ENCODE results near the gene PPP1R12B. TPM values are rescaled to one million over a fixed set of nuclear protein-coding genes. Genes with fewer than 3 reads are reported as not detected.
"Not testable (repeated sequence)": the region's sequence is repeated elsewhere in the genome, so short reads cannot be mapped to it uniquely, and the experiment has no call there.

PPP1R12B gene
- total and polyA plus RNA-seq, 2 donors (not counting 3 experiments of a cell fraction or from before 2014, with no cell fraction given), result 8.4 to 11.5 TPM

DNA sequence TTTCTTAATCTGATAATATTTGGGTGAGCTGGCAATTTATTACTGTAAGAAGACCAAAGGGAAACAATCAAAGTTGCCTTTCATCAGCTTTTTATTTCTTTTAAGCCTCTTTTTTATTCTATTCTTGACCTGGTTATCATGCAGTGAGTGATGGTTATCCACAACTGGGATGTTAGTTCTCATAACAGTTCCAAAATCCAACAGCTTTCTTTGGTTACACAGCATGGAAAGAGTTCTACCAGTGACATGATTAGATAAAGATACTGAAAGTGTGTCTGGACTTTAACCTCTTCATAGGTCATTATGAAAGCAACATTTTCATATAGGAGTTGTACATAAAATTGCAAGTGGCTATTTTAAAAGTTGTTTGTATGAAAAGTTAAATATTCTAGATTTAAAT, 198.7 kb downstream of the PPP1R12B start:
- DNase-seq (ENCODE audit: low read depth, low spot score) (no peak), FAIRE-seq (no peak)
- H3K9me1 ChIP-seq (replicated peaks; ENCODE audit: control insufficient read depth, extremely low read depth, insufficient read depth, low read length), result no peaks in the 10 kb centered on the region
- intact Hi-C loops (cut with micrococcal nuclease), result no loop called here
- no peaks in the 10 kb centered on the region for H3K79me2 ChIP-seq (ENCODE audit: control insufficient read depth, insufficient read depth, low read length)
- no TSS peak for BruUV-seq (replicated peaks)
- dilution Hi-C loops (cut with MboI; ENCODE audit: extremely low pct_ligation_motif_present, low sequenced_read_pairs), result no loop called here
- POLR2A ChIA-PET, result no interaction called here
- CTCF ChIA-PET, result interaction anchor here (1.3 kb wide), 1 partner anchor 53 kb away, joined by 4 read pairs; no protein-coding TSS in a partner anchor
- H3K27ac ChIP-seq (ENCODE audit: insufficient read depth, low read depth, low read length), result no peak overlapping the region
- no peak for TF ChIP-seq POLR2A (IDR thresholded peaks at IDR 0.05; ENCODE audit: low read depth, low read length)
- TF ChIP-seq FOS (IDR thresholded peaks at IDR 0.05; ENCODE audit: borderline replicate concordance, insufficient read depth, low read length), result no peak
- no peak for TF ChIP-seq EZH2 (IDR thresholded peaks at IDR 0.05; ENCODE audit: borderline replicate concordance, low read depth, low read length, severe bottlenecking)
- TF ChIP-seq POLR2AphosphoS5 (IDR thresholded peaks at IDR 0.05; ENCODE audit: insufficient read depth, low read depth, low read length), result no peak
- TF ChIP-seq JUN (IDR thresholded peaks at IDR 0.05; ENCODE audit: borderline replicate concordance, insufficient read depth, insufficient read length, low read depth), result no peak
- TF ChIP-seq, protein P1, sequence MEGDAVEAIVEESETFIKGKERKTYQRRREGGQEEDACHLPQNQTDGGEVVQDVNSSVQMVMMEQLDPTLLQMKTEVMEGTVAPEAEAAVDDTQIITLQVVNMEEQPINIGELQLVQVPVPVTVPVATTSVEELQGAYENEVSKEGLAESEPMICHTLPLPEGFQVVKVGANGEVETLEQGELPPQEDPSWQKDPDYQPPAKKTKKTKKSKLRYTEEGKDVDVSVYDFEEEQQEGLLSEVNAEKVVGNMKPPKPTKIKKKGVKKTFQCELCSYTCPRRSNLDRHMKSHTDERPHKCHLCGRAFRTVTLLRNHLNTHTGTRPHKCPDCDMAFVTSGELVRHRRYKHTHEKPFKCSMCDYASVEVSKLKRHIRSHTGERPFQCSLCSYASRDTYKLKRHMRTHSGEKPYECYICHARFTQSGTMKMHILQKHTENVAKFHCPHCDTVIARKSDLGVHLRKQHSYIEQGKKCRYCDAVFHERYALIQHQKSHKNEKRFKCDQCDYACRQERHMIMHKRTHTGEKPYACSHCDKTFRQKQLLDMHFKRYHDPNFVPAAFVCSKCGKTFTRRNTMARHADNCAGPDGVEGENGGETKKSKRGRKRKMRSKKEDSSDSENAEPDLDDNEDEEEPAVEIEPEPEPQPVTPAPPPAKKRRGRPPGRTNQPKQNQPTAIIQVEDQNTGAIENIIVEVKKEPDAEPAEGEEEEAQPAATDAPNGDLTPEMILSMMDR (IDR thresholded peaks at IDR 0.05; ENCODE audit: extremely low read depth in 1 of 2, insufficient read depth in 1 of 2, low read depth in 1 of 2, low read length in 2 of 2), result no peak
- TF ChIP-seq, protein P2, sequence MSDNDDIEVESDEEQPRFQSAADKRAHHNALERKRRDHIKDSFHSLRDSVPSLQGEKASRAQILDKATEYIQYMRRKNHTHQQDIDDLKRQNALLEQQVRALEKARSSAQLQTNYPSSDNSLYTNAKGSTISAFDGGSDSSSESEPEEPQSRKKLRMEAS (IDR thresholded peaks at IDR 0.05; ENCODE audit: insufficient read depth, insufficient read length), result no peak
- H2AFZ ChIP-seq (ENCODE audit: low read depth, low read length), result no peak overlapping the region
- H3K4me3 ChIP-seq (replicated peaks in 1 of 3; ENCODE audit: insufficient read depth in 1 of 3, low read depth in 1 of 3, low read length in 3 of 3), result no peak overlapping the region
- H4K20me1 ChIP-seq (replicated peaks; ENCODE audit: control insufficient read depth, extremely low read depth, insufficient read depth, low read length), result no peaks in the 10 kb centered on the region
- H3K27me3 ChIP-seq (ENCODE audit: control insufficient read depth in 2 of 2, insufficient read depth in 2 of 2, low read length in 2 of 2), result no peaks in the 10 kb centered on the region
- H3K4me1 ChIP-seq (ENCODE audit: control insufficient read depth, extremely low read depth, insufficient read depth, low read length), result no peaks in the 10 kb centered on the region
- H3K4me2 ChIP-seq (ENCODE audit: insufficient read depth, low read length), result no peak overlapping the region
- no peaks in the 10 kb centered on the region for H3K9me3 ChIP-seq (replicated peaks; ENCODE audit: control insufficient read depth, insufficient read depth, low read length)
- no peaks in the 10 kb centered on the region for H3K36me3 ChIP-seq (ENCODE audit: control insufficient read depth in 2 of 2, extremely low read depth in 1 of 2, insufficient read depth in 2 of 2, low read length in 2 of 2)
- H3K9ac ChIP-seq (replicated peaks; ENCODE audit: extremely low read depth, insufficient read depth, low read length), result no peak overlapping the region

DNA sequence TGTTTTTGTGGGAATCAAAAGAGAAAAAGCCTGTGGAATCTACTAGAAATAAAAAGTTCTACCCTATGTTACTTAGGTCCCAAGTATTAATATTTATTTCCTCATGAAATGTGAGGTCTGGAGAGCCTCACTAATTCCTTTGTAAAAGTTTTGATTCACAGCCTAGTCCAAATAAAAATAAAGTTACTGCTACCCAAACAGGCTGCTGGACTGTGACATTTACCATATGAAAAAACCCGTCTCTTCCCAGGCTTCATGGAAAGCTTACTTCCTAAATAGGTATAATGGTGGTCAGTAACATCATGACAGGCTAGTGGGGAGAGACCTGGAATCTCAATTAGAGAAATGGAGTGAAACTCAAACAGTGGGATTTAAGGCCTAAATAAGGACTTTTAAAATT, 201.6 kb downstream of the PPP1R12B start:
- H3K27me3 ChIP-seq (ENCODE audit: control insufficient read depth in 2 of 2, insufficient read depth in 2 of 2, low read length in 2 of 2); dilution Hi-C loops (cut with MboI; ENCODE audit: extremely low pct_ligation_motif_present, low sequenced_read_pairs); H3K4me1 ChIP-seq (ENCODE audit: control insufficient read depth, extremely low read depth, insufficient read depth, low read length); FAIRE-seq; H3K4me3 ChIP-seq (replicated peaks in 1 of 3; ENCODE audit: insufficient read depth in 1 of 3, low read depth in 1 of 3, low read length in 3 of 3); H3K9me1 ChIP-seq (replicated peaks; ENCODE audit: control insufficient read depth, extremely low read depth, insufficient read depth, low read length); POLR2A ChIA-PET; H4K20me1 ChIP-seq (replicated peaks; ENCODE audit: control insufficient read depth, extremely low read depth, insufficient read depth, low read length); intact Hi-C loops (cut with micrococcal nuclease); H3K36me3 ChIP-seq (ENCODE audit: control insufficient read depth in 2 of 2, extremely low read depth in 1 of 2, insufficient read depth in 2 of 2, low read length in 2 of 2); DNase-seq (ENCODE audit: low read depth, low spot score); H3K4me2 ChIP-seq (ENCODE audit: insufficient read depth, low read length); CTCF ChIA-PET; H3K9me3 ChIP-seq (replicated peaks; ENCODE audit: control insufficient read depth, insufficient read depth, low read length); BruUV-seq (replicated peaks); H2AFZ ChIP-seq (ENCODE audit: low read depth, low read length); H3K9ac ChIP-seq (replicated peaks; ENCODE audit: extremely low read depth, insufficient read depth, low read length); H3K27ac ChIP-seq (ENCODE audit: insufficient read depth, low read depth, low read length); H3K79me2 ChIP-seq (ENCODE audit: control insufficient read depth, insufficient read depth, low read length): not testable (repeated sequence)
